T1000 (cell line): Measurements from ENCODE around the gene HEPACAM.
A peak's percentile ranks its signal among the peaks of the same experiment; 100 is the strongest.
"Not testable (repeated sequence)": the region's sequence is repeated elsewhere in the genome, so short reads cannot be mapped to it uniquely, and the experiment has no call there.

ENCODE experiments used
- DNase-seq: peaks from one replicate; lab custom pipeline; 2025; ENCODE audit warnings: mixed read lengths; lab: John Stamatoyannopoulos, UW

The HEPACAM gene, protein sequence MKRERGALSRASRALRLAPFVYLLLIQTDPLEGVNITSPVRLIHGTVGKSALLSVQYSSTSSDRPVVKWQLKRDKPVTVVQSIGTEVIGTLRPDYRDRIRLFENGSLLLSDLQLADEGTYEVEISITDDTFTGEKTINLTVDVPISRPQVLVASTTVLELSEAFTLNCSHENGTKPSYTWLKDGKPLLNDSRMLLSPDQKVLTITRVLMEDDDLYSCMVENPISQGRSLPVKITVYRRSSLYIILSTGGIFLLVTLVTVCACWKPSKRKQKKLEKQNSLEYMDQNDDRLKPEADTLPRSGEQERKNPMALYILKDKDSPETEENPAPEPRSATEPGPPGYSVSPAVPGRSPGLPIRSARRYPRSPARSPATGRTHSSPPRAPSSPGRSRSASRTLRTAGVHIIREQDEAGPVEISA

GRCh38 chr11:124935548-124936514 lies at the start of gene HEPACAM:
TSS of gene HEPACAM (minus strand) at chr11:124936047. CDS start at chr11:124936006, 41 bp downstream.
- no peak for DNase-seq

DNA sequence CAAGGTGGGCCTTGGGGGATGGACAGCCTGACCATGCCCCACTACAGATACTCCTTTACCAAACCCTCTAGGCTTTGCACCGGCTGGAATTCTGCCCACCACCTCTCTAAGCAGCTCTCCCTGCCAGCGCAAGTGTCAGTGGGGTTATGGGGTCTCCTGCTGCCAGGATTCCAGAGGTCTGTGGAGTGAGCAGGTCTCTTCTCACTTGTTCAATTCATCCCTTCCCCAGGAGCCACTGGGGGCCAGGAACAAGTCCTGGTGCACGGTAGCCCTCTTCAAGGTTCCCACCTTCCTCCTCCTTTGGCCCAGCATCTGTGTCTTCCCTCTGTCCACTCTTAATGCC lies 48.6 kb upstream of the HEPACAM start:
- no peak for DNase-seq

DNA sequence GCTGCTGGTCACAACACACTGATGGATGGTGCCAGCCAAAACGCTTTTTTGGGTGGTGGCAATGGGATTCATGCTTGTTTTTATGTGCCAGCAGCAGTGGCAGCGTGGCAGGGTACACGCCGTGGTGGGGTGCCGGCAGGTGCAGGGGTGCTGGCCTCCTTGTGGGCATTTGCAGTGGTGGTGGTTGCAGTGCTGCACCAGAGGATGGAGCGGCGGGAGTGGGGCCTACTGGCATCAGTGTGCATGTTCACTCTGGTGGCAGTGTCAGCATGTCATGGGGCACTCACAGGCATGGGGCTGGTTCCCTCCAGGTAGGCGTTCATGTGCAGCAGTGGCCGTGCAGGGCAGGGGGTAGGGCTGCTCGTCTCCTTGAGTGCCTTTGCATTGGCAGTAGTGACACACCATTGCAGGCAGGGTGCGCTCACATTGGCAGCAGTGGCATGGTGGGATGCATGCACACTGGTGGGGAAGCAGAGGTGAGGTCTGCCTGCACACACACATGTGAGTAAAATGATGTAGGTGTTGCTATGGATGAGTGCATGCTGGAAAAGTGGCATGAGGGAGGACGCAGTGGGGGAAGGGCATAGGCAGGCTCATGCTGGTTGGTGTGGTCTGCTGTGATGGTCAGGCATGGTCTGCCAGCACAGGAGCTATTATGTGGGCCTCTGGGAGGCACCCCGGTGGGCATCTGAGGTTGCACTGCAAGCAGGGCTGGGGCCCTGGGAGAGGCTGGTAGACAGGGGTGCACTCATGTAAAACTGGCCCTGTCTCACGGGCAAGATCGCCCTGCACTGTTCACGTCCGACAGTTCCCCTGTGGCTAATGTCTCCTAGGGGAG lies 48.0 kb upstream of the HEPACAM start:
- DNase-seq = no peak

DNA sequence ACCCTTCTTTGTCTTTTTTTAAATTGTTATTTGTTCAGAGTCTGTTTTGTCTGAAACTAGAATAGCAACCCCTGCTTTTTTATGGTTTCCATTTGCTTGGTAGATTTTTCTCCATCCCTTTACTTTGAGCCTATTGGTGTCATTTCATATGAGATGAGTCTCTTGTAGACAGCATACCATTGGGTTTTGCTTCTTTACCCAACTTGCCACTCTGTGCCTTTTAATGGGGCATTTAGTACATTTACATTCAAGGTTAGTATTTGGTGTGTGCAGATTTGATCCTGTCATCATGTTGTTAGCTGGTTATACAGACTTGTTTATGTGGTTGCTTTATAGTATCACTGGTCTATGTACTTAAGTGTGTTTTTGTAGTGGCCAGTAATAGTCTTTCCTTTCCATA lies 46.2 kb upstream of the HEPACAM start:
- DNase-seq = no peak

- no peak for DNase-seq
These were observed 42.5 kb upstream of the HEPACAM start for GRCh38 chr11:124978316-124978715.

DNA sequence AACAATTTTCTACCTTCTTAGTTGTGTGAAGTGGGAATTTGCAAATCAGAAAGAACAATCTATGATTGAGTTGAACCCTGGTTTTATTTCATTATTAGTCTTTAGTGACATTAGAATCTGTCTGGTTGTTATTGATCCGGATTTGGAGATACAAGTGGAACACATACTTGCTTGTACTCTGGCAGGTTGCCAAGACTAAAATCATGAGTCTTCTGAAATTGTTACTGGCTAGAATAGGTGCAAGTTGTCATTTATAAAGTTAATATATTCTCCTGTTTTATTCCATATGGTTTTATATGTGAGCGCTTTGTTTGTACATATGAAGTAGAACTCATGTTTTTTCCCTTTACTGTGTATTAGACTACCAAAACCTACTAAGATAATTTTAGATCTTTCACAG lies 41.2 kb upstream of the HEPACAM start:
- no peak for DNase-seq

DNA sequence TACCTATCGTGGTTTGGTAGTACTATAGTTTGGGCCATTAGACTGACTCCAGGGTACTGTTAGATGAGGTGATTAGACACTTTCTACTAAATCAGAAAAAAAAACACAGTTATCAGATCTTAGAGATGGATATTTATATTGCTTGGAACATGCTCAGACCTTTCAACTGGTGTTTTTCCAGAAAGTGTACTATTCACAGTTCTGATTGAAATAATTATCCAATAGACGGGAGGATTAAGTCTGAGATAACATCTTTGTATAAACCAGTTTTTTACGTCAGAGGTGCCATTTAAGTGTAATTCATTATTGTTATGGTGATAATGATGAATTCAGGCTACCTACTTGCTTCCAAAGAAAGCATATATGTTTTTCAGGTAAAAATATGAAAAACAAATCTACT lies 40.7 kb upstream of the HEPACAM start:
- DNase-seq = no peak

GRCh38 chr11:124971810-124972209 lies 36.0 kb upstream of the HEPACAM start:
- no peak for DNase-seq

GRCh38 chr11:124970925-124971324 lies 35.1 kb upstream of the HEPACAM start:
- DNase-seq = no peak

DNA sequence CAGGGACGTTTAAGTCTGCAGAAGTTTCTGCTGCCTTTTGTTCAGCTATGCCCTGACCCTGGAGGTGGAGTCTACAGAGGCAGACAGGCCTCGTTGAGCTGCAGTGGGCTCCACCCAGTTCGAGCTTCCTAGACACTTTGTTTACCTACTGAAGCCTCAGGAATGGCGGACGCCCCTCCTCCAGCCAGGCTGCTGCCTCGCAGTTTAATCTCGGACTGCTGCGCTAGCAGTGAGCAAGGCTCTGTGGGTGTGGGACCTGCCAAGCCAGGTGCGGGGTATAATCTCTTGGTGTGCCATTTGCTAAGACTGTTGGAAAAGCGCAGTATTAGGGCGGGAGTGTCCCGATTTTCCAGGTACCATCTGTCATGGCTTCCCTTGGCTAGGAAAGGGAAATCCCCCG lies 32.4 kb upstream of the HEPACAM start:
- DNase-seq = not testable (repeated sequence)

DNA sequence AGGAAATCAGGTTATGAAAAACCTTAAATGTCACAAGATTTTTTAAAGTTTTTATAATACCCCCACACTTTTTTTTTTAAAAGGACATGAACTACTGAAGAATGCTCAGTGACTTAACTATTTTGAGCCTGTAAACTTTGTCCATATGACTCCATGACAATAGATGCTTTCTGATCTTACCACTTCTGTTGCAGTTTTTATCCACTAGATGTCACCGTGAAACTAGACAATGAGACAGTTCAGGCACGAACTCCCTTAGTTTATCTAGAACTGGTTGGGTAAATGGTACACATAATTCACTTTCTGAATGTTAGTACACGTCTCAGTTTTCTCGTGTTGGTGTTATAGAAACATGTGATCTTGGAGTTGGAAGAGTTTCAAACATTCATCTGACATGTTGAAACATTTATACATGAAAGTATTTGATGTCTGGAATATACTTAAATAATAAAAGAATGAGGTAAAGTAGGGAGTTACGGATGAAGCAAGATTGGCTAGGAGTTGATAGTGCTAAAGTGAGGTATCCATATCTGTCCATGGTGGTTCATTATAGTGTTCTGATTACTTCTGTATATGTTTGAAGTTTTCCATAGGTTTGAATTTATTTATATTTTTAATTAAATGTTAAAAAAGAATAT lies 26.2 kb upstream of the HEPACAM start:
- DNase-seq = no peak

DNA sequence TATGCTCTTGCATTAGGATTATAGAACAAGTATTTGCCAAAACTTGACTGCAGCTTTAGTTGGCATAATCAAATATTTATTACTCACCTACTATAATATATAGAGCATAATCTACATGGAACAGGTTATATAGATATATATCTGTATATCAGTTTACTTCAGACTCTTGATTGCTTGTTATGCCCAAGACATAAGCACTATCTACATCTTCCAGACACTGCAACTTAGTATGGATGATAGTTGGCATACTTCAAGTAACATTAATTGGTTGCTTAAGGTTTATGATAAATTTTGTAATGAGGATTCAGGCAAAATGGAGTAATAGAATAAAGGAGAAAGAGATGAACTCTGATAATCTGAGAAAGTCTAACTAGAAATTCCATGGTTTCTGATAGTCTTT lies 19.2 kb upstream of the HEPACAM start:
- DNase-seq = no peak

DNA sequence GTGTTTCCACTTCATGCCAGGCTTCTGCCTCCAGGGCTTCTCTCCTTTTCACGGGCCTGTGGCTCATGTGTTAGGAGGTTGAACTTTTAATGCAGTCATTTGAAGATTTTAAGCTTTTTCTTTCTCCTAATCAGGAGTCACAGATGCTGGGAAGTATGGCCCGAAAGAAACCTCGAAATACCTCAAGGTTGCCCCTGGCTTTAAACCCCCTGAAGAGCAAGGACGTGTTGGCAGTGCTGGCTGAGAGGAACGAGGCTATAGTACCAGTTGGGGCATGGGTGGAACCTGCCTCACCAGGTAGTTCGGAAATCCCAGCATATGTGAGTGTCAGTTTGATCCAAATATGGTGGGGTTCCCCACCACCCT lies 18.7 kb upstream of the HEPACAM start:
- DNase-seq = no peak

- peak; percentile 89 for DNase-seq
These were observed 18.1 kb upstream of the HEPACAM start, which contains the start of gene CCDC15 for GRCh38 chr11:124953753-124954589. TSS of gene CCDC15 (plus strand) at chr11:124954202. CDS start at chr11:124954733, 531 bp downstream.

DNA sequence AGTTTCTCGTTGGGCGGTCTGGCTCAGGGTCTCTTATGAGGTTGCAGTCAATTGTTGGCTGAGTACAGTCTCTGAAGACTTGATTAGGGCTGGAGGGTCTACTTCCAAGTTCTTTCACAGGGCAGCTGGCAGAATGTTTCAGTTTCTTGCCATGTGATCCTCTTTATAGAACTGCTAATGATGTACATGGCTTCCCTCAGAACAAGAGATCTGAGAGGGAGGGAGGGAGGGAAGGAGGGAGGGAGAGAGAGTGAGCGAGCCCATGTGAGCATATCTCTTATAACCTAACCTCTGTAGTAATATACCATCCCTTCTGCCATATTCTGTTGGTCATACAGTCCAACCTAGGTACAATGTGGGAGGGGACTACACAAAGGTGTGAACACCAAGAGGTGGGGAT lies 15.5 kb upstream of the HEPACAM start:
- DNase-seq = no peak

GRCh38 chr11:124950601-124951330 lies 14.9 kb upstream of the HEPACAM start:
- DNase-seq = no peak

- DNase-seq = no peak
These were observed 10.9 kb upstream of the HEPACAM start for GRCh38 chr11:124946735-124947141.

GRCh38 chr11:124945826-124946225 lies 10.0 kb upstream of the HEPACAM start:
- no peak for DNase-seq

- no peak for DNase-seq
These were observed 8.7 kb upstream of the HEPACAM start for GRCh38 chr11:124944565-124944964.

DNA sequence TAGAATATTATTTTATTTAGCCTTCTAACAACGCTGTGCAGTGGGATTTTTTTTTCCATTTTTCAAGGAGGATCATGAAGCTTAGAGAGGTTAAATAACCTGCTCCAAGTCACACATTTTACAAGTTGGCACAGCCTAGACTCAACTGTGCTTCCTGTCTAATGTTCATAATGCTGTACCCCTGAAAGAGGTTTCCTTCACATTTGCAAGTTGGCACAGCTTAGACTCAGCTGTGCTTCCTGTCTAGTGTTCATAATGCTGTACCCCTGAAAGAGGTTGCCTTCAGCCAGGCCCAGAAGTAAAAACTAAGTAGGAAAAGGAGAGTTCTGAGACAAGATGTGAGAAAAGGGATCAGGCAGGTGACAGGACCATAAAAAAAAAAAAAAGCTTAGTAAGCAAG lies 7.9 kb upstream of the HEPACAM start:
- no peak for DNase-seq
